HG02970 (cell line): Measurements from ENCODE around the gene BAZ2B.

ENCODE experiments used
- ATAC-seq: cut with Tn5 transposase; IDR thresholded peaks from one replicate; pipeline ENCODE4 v1.9.1; 2021; ENCODE audit warnings: mild to moderate bottlenecking, moderate library complexity, moderate number of reproducible peaks; ENCODE audit not compliant: unreplicated experiment, low FRiP score

Gene BAZ2B

GRCh38 chr2:159586034-159586433 is 30.3 kb downstream of the BAZ2B start:
- no peak for ATAC-seq

DNA sequence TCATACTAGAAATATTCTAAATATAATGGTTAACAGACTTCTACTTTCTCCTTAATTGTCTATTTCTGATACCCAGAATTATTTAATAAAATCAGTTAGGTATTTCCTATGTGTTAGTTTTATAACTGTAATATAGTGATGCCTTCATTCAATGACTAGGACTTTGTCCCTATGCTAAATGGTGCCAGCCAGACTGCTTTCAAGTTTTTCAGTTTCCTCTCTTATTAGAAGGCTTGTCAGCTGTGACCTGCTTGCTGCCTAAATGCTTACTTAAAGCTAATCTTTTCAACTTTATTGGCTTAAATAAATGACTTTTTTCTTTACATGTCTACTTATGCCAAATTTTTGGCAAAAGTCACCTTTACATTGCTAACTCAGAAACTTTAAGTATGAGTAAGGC is 30.7 kb downstream of the BAZ2B start:
- no peak for ATAC-seq

DNA sequence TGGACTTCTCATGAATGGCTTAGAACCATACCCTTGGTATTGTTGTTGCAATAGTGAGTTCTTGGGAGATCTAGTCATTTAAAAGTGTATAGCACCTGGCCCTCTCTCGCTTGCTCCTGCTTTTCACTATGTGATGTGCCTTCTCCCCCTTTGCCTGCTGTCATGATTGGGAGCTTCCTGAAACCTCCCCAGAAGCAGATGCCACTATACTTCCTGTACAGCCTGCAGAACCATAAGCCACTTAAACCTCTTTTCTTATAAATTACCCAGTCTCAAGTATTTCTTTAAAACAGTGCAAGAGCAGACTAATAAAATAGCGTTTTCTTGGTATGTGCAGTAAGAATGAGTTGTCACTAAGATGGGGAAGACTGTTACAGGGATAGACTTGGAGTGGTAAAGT is 31.6 kb downstream of the BAZ2B start:
- no peak for ATAC-seq

- ATAC-seq: no peak
These were observed 42.3 kb downstream of the BAZ2B start for GRCh38 chr2:159573846-159574606.

DNA sequence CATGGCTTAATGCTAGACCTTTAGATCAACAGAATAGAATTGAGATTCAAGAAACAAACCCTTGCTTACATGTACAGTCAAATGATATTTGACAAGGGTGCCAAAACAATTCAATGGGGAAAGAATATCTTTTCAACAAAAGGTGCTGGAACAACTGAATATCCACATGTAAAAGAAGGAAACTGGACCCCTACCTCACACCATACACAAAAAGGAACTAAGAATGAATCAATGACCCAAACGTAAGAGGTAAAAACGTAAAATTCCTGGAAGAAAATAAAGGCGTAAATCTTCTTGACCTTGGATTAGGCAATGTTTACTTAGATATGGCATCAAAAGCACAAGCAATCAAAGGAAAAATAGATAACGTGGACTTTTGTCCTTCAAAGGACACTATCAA is 43.1 kb downstream of the BAZ2B start:
- ATAC-seq: no peak

DNA sequence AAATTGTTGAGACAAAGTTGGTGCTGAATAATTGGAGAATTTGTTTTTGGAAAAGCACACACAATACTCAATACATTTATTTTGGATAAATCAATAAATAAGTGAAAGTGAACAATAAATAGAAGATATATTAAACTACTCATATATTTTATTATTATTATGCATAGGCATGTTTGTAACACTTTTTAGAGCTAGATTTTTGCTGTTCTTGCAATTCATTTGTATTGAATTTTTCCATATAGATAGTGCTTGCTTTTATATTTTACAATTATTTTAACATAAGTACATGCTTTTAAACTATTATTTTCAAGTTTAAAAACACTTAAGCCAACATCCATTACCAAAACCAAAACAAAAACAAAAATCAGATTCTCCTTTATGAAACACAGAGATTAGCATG is 43.9 kb downstream of the BAZ2B start:
- ATAC-seq: no peak

- ATAC-seq: no peak
These were observed 44.6 kb downstream of the BAZ2B start for GRCh38 chr2:159571540-159572260.

- no peak for ATAC-seq
These were observed 52.3 kb downstream of the BAZ2B start for GRCh38 chr2:159564081-159564480.

DNA sequence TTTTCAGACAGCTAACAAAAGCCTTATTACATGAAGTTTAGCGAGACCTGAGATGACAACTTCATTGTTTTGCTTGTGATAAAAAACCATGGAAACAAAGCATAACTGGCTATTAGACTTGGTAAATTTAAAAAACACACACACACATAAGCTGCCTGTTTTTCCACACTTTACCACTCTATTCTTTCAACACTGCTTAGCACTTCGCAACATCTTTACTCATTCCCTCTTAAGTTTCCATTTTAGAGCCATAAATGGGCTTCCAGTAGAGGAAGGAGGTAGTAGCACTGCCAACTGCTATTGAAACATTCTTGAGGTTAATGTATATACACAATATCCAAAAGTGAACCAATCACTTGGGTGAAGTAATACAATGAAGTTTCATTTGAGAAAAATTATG is 54.1 kb downstream of the BAZ2B start:
- no peak for ATAC-seq

DNA sequence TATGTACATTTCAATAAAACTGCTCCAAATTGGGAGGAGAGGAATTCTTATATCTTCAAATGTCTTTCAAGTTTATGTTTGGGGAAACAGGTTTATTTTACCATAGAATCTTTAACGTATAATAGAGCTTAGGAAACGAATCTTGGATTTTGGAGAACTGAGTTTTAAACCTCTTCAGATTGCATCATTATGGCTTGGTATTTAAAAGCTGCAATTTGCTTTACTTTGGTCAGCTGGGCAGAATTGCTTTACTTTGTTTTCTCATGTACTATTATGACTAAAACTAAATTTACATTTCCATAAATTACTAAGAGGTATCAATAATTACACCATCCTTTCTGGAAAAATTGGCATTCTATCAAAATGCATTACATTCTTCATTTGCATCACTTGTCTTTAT is 54.6 kb downstream of the BAZ2B start:
- no peak for ATAC-seq

DNA sequence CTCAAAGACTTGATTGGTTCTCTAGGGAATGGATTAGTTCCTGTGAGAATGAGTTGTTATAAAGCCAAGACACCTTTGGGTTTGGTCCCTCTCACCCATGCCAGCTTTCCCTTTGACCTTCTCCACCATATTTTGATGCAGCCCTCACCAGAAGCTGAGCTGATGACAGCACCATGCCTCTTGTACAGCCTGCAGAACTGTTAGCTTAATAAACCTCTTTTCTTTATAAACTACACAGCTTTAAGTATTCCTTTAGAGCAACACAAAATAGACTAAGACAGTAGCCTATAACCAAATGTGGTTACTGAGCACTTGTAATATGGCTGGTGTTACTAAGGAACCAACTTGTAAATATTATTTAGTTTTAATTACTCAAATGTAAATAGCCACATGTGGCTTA is 55.1 kb downstream of the BAZ2B start:
- no peak for ATAC-seq

DNA sequence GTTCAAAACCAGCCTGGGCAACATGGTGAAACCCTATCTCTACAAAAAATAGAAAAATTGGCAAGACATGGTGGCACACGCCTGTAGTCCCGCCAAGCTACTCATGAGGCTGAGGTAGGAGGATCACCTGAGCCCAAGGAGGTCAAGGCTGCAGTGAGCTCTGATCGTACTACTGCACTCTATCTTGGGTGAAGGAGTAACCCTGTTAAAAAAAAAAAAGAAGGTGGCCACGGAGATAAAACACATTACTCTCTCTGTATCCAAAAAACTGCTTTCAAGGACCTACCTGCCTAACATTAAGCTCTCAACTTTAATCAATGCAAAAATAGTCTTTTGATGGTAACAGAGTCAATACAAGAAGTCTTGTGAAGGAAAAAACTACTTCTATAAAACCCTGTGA is 57.3 kb downstream of the BAZ2B start:
- ATAC-seq: no peak

GRCh38 chr2:159558479-159558878 is 57.9 kb downstream of the BAZ2B start:
- no peak for ATAC-seq

GRCh38 chr2:159557437-159558034 is 58.8 kb downstream of the BAZ2B start:
- no peak for ATAC-seq

DNA sequence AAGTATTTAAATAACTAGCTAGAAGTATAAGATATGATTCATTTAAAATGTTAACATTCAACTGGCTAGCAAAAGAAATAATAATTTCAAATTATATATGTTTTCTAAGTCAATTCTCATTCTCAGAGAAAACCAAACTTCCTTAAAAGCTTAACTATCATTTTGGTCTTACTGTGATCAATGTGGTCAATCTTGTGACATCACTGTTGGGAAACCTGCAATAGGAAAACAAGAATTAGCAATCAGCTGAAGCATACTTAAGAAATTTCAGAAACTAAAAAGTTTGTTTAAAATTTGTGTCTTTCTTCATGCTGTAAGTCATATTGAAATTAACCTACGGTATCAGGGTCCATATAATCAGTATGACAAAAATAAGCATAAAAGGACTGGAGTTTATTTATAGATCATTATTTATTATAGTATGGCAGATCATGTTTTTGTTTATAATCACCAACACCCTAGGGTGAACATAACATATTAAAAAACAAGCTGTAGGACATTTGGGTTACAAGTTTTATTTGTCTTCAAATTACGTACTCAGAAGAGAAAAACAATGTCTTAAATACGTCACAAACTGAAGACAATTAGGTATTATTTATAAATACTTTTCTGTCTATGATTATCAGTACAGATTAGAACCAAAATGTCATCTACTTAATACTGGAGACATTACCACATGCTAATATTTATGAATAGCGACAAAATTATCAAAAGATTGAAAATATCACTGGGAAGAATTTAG is 60.5 kb downstream of the BAZ2B start:
- no peak for ATAC-seq

GRCh38 chr2:159553727-159554126 is 62.6 kb downstream of the BAZ2B start:
- no peak for ATAC-seq

DNA sequence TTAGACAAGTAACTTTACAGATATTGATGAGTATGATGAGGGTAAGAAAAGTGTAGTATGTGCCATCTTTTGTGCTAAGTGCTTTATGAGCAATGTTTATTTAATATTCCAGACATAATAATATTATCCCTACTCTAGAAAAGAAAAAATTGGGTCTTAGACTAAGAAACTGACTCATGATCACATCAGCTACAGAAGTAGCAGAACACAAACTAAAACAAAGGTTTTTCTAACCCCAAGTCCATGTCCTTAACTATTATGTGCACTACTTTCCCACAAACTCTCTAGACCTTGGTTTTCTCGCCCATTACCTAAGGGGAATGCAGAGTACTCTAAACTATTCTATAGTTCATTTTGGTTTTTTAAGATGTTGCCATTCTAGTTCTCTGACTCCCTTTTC is 64.5 kb downstream of the BAZ2B start:
- ATAC-seq: no peak

DNA sequence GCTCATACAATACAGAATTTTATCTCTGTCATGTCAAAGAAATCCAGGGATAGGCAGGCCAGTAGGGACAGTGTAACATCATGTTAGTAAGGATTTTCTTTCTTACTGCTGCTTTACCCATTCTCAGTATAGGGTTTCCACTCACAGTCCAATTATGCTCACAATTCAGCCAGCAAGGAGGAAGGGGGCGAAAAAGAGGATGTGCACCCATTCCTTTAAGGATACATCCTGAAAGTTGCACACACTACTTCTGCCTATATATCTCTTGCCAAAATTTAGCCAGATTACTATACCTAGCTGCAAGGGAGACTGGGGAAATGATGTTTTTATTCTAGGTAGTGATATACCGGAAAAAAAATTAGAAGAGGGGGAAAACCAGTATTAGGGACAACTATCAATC is 66.1 kb downstream of the BAZ2B start:
- no peak for ATAC-seq

- ATAC-seq: no peak
These were observed 67.1 kb downstream of the BAZ2B start for GRCh38 chr2:159549234-159549633.

GRCh38 chr2:159546716-159547430 is 69.5 kb downstream of the BAZ2B start:
- ATAC-seq: no peak
